NCI-H460 (cell line): ENCODE data around the gene TKTL1. TPM values are rescaled to one million over a fixed set of nuclear protein-coding genes. Genes with fewer than 3 reads are reported as not detected.
"Not testable (repeated sequence)": the region's sequence is repeated elsewhere in the genome, so short reads cannot be mapped to it uniquely, and the experiment has no call there.

Experiments
- DNase-seq: peaks from one replicate; pipeline ENCODE4 v3.0.0-alpha.2; 2016; ENCODE audit warnings: low read depth; ENCODE audit errors: extremely low read depth
- total RNA-seq: library from RNA; depleted of rRNA; stranded (reverse); fragments of >200 nt; shearing (Covaris generic); gene quantifications from 2 replicates; pipeline ENCODE4 v1.2.3, GENCODE V29; 2014

TKTL1 gene
- total RNA-seq, 1 experiment from 2014 or later, result not detected

GRCh38 chrX:154341399-154342298, 46.1 kb downstream of the TKTL1 start:
- not testable (repeated sequence) for DNase-seq

- not testable (repeated sequence) for DNase-seq
These were observed 47.5 kb downstream of the TKTL1 start for GRCh38 chrX:154343063-154343462.

DNA sequence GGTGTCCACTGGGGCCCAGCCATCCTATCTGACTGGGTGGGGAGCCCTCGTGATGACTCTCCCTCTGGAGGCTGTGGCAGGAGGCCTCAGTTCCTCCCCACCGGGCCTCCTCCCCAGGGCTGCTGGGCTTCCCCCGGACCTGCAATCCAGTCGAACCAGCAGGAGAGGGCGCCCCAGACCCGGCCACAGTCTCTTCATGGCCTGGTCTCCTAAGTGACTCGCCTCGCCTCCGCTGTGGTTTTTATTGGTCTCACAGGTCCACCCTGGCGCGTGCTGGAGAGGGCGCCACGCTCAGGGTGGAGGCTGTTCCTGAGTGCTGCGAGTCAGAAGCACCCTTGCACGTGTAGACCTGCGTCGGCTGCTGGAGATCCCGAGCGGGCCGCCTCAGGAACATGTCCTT, 48.0 kb downstream of the TKTL1 start:
- not testable (repeated sequence) for DNase-seq

GRCh38 chrX:154348114-154348531, 52.5 kb downstream of the TKTL1 start:
- no peak for DNase-seq

GRCh38 chrX:154348646-154349358, 53.2 kb downstream of the TKTL1 start:
- DNase-seq, result no peak

- DNase-seq, result no peak
These were observed 53.9 kb downstream of the TKTL1 start for GRCh38 chrX:154349359-154349935.

DNA sequence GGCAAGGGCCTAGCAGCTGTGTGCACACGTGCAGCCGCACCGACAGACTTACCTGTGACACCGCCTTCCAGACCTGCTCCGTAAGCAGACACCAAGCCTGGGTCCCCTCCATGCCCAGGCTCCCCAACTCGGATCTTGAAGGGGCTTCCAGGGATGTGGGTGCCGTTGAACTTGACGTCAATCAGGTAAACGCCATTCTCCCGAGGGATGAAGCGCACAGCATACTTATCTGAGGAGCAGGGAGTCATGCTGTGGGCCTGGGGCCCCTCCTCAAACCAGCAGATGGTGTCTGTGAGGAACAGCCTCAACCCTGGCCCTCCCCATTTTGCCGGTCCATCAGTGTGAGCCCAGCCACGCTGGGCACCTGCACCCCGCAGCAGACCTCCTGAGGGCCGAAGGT, 54.4 kb downstream of the TKTL1 start:
- DNase-seq, result no peak

DNA sequence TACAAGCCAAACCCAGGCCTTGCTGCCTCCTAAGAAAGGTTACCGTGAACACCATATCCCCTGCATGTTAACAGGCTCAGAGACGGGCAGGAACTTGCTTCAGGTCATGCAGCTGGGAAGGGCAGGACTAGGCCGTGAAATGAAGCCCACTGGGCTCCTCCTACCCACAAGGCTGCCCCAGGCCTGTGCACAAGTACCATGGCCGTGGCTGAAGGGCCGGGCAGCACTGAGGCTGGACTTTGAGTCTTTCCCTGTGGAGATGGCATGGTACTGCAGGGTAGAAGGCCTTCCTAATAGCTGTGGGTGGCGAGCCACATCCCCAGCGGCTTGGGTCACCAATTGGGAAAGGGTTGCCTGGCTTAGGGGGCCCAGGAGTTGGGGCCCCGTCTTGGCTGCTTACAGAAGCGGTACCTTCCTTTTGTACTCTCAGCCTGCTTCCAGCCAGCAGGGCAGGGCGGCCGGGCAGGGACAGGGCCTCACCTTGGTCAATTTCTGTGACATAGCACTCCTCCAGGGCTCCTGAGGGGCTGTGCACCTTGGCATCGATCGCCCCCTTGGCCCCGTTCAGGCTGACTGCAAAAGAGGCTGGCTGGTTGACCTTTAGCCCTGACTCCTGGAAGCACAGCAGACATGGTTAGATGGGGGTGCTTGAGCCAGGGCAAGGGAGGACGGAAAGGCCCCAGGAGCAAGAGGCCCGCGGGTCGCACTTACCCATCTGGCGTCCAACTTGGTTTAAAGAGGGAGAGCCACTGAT, 55.0 kb downstream of the TKTL1 start:
- no peak for DNase-seq

DNA sequence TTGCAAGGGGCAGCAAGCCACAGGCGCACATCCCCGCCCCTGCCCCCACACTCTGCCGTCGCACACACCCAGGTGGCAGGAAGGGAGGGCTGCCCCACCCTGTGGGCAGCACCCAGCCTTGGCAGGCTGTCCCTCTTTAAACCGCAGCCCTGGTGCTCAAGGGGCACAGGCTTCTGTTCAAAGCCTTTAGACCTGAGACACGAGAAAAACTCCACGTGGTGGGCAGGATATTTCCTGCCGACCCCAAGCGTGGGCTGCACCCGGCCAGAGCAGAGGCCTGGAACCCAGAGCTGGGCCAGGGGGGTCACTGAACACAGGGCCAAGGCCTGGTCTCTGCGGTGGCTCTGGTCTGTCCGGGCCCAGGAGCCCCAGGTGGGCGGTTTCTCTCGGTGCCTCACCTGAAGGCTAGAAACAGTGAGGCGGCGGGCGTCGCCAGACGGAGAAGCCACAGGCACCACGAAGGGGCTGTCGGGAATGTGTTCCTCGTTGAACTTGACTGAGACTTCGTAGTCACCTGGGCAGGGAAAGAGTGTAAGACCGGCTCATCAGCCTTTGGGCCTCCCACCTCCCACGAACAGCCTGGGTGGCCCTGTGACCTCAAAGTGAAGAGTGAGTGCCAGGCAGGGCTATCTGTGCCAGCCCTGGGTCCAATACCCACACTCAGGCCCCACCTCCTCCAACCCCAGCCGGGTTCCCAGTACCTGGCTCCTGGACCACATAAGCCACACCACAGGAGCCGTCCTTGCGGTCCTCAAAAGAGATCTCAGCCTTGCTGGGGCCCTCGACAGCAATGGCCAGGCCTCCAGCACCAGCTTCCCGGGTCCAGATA, 55.8 kb downstream of the TKTL1 start:
- DNase-seq, result no peak

DNA sequence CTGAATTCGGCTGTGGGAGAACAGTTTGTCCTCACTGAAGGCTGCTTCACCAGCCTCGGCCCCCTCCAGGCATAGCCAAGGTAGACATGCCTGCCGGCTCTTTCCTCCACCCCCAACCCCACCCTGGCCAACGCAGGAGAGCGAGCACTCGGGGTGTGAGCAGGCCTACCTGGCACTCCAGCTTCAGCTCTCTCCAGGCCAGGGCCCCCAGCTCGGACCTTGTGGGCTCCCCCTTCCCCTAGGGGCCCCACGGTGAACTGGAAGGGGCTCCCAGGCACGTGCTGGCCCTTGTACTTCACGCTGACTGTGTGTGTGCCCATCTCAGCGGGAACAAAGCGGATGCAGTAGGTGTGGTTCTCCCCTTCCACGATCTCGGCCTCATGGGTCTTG, 56.4 kb downstream of the TKTL1 start:
- DNase-seq, result no peak

DNA sequence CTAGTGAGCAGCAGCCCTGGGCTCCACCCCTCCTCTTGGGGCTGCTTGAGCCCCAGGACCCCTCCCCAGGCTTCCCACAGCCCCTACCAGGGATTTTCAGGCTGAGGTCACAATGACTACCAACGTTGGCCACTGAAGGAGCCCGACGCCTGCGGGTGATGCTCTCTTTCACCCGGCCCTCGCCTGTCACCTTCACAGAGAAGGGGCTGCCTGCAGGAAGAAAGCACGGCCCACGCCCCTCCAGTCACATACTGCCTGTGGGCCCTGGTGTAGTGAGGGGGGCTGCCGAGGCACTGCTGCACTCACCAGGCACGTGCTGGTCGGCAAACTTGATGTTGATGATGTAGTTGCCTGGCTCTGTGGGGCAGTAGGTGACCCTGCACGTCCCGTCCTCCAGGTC, 56.9 kb downstream of the TKTL1 start:
- no peak for DNase-seq

GRCh38 chrX:154353172-154353843, 57.7 kb downstream of the TKTL1 start:
- DNase-seq, result no peak

DNA sequence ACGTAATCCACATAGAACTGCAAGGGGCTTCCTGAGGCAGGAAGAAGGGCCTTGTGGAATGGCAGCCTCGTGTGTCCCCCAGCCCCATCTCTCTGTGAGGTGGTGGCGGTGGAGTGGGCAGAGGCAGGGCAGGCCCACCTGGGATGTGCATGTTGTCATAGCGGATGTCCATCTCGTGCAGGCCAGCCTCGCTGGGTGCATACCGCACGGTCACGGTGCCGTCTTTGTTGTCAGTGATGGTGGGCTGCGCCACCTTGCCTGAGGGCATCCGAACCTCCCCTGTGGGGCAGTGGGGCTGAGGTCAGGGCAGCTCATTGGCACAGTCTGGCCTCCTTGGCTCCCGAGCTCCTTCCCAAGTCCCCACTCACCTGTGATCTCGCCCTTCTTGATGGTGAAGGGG, 58.4 kb downstream of the TKTL1 start:
- DNase-seq, result no peak

GRCh38 chrX:154354516-154354915, 58.9 kb downstream of the TKTL1 start:
- no peak for DNase-seq

GRCh38 chrX:154355094-154355775, 59.6 kb downstream of the TKTL1 start:
- DNase-seq, result no peak

GRCh38 chrX:154355776-154356140, 60.2 kb downstream of the TKTL1 start:
- DNase-seq, result no peak

DNA sequence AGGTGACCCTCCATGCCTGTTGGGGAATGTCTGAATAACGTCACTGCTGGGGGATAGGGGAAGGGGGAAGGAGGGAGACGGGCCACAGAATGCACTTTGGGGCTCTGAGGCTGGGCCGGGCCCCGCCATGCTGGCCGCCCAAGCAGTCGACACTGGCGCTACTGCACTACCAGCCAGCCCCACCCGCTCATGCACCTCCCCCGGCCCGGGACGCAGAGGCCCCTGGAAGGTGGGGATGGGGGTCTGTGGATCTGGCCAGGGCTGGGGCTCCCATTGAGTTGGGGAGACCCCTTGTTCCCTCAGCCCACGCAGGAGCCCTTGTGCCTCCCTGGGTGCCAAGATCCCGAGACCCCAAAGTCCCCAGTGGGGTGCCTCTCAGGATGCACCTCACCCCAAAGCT, 61.0 kb downstream of the TKTL1 start:
- DNase-seq, result no peak

DNA sequence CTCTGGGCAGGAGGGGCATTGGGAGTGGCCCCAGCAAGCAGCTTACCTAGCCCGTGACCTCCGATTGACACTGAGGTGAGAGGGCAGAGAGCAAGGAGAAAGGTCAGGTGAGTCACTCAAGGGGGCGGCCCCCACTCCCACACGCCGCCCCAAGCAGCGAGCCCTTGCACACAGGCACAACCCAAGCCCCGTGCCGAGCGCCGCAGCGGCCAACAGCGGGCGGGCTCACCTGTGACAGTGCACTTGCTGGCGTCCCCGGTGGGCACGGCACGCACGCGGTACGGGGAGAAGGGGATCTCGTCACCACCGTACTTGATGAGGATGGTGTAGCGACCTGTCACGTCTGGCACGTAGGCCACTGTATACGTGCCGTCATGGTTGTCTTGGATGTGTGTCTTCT, 61.6 kb downstream of the TKTL1 start:
- no peak for DNase-seq

DNA sequence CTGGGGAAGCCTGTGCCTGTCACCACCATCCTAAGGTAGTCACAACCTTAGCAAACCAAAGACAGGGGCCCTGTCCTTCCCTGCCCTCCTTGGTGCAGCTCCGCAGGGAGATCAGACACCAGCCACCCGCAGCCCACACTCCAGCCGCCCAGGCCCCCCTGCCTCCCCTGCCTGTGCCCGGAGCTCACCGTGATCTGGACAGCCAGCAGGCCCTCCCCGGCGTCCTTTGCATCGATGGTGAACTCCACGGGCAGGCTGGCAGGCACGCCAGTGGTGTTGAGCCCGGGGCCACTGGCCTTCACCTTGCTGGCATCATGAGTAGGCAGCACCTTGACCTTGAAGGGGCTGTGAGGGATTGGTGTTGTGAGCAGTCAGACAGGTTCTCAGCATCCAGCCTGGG, 62.4 kb downstream of the TKTL1 start:
- DNase-seq, result no peak
